ENCODE data around the gene ARHGEF40. TPM values are rescaled to one million over a fixed set of nuclear protein-coding genes. Genes with fewer than 3 reads are reported as not detected.

ARHGEF40 gene
- total RNA-seq, 3 donors from 2014 or later (not counting 1 experiment from before 2014, with no cell fraction given), result 4.4 to 6.9 (median 6.0) TPM

DNA sequence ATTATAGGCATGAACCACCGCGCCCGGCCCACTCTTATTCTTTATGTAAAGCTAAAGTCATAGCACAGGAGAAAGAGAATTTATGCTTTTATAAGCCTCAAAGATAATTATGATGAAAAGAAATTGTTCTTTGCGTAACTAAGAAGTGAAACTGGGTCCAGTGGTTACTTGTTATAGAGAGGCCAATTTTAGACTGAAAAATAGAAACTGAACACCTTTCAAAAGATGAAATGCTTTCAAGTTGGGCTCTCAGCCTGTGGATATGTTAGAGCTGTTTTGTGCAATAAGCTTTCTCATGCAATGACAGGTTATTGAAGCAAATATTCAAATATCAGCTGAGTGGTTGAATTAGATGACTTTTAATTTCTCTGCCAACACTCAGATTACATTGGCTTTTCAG, 38.7 kb downstream of the ARHGEF40 start:
- Mint-ChIP-seq H3K4me3 (no peak overlapping the region), H3K9me3 (no peaks in the 10 kb centered on the region), H3K27ac (no peak overlapping the region), H3K4me1 (peaks cover 13 to 16% of the 10 kb centered on the region in 2 donors), H3K27me3 (ENCODE audit: low read depth in 2 of 2) (peaks cover 0 to 6% of the 10 kb centered on the region in 2 donors), H3K36me3 (no peaks in the 10 kb centered on the region)
- Histone ChIP-seq H3K27me3 (ENCODE audit: control insufficient read depth, insufficient read depth, low read length) (no peaks in the 10 kb centered on the region), H3K4me3 (ENCODE audit: low read length) (no peak overlapping the region), H3K27ac (ENCODE audit: low read length) (no peak overlapping the region), H3K4me1 (ENCODE audit: control insufficient read depth, insufficient read depth, low read length) (peaks cover 10% of the 10 kb centered on the region), H3K9me3 (ENCODE audit: control insufficient read depth, insufficient read depth, low read length) (no peaks in the 10 kb centered on the region), H3K36me3 (ENCODE audit: control insufficient read depth, insufficient read depth, low read length) (no peaks in the 10 kb centered on the region)
- 97% methylated on average over 4 of the region's 4 CpGs for WGBS (ENCODE audit: insufficient coverage)
- DNase-seq (no peak), ATAC-seq (no peak)
- TF ChIP-seq CTCF (IDR thresholded peaks at IDR 0.05), result no peak
- intact Hi-C loops (cut with micrococcal nuclease), result no loop called here

DNA sequence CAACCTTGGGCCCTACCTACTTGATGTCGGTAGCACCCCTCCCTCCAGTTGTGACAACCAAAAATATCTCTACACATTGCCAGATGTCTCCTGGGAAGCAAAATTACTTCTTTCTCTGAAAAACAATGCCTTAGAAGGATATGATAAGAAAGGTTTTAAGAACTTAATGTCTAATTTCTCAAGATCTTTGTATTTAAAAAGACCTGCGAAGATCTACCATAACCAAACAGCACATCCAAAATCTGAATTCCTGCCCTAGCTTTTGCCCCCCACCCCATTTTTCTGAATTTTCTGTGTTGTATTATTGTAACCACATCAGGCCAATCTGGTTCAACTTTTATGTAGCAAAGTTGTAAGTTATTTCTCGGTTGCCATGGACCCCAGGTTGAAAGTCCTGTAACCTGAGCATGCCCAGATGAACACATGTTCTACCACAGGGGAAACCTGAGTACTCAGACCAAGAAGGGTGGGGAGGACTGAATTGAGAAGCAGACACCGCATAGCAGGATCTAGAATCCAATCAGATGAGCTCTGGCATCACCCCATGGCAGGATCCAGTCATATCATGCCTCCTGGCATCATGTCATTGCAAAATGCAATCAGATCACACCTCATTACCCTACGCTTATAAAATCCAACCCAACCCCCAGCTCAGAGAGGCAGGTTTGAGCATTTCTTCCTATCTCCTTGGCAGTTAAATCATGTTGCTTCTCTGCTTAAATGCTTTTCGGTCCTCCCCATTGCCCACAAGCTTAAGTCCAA, 39.5 kb downstream of the ARHGEF40 start:
- 70% methylated on average over 5 of the region's 6 CpGs for WGBS (ENCODE audit: insufficient coverage)
- TF ChIP-seq CTCF (IDR thresholded peaks at IDR 0.05), result no peak
- DNase-seq, result no peak

DNA sequence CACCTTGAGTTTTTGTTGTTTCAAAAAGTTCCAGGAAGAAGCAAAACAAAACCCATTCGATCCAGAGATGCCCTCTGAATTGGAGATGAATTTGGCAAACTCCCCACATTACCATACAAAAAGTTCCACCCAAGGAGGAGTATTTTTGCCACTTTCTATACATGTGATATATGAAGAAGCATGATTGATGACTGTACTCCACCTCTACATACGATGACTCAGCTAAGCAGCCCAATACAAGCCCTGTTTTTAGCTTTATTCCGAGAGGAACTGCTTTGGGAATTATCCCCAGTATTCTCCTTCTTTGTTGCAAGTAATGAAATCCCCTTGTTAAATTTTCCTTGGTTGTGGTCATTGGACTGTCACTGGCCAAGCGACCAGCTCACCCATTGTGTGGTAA, 42.2 kb downstream of the ARHGEF40 start:
- Histone ChIP-seq H3K9me3 (ENCODE audit: control insufficient read depth, insufficient read depth, low read length) (no peaks in the 10 kb centered on the region), H3K36me3 (ENCODE audit: control insufficient read depth, insufficient read depth, low read length) (no peaks in the 10 kb centered on the region), H3K4me1 (ENCODE audit: control insufficient read depth, insufficient read depth, low read length) (no peaks in the 10 kb centered on the region), H3K27ac (ENCODE audit: low read length) (no peak overlapping the region), H3K4me3 (ENCODE audit: low read length) (no peak overlapping the region), H3K27me3 (ENCODE audit: control insufficient read depth, insufficient read depth, low read length) (no peaks in the 10 kb centered on the region)
- Mint-ChIP-seq H3K27me3 (ENCODE audit: low read depth in 2 of 2) (peaks cover 0 to 6% of the 10 kb centered on the region in 2 donors), H3K4me1 (no peaks in the 10 kb centered on the region), H3K4me3 (no peak overlapping the region), H3K27ac (no peak overlapping the region), H3K36me3 (no peaks in the 10 kb centered on the region), H3K9me3 (no peaks in the 10 kb centered on the region)
- ATAC-seq (no peak), DNase-seq (no peak)
- WGBS (ENCODE audit: insufficient coverage), result 81% methylated on average over 2 of the region's 4 CpGs
- no peak for TF ChIP-seq CTCF (IDR thresholded peaks at IDR 0.05)
- intact Hi-C loops (cut with micrococcal nuclease), result no loop called here

More for the DNA sequence above, 39.5 kb downstream of the ARHGEF40 start:
- Mint-ChIP-seq H3K4me1 (peaks cover 9 to 10% of the 10 kb centered on the region in 2 donors), H3K27me3 (ENCODE audit: low read depth in 2 of 2) (peaks cover 0 to 6% of the 10 kb centered on the region in 2 donors), H3K36me3 (no peaks in the 10 kb centered on the region), H3K9me3 (no peaks in the 10 kb centered on the region), H3K4me3 (no peak overlapping the region), H3K27ac (no peak overlapping the region)
- no peaks in the 10 kb centered on the region for H3K9me3 ChIP-seq (ENCODE audit: control insufficient read depth, insufficient read depth, low read length)
- H3K36me3 ChIP-seq (ENCODE audit: control insufficient read depth, insufficient read depth, low read length), result no peaks in the 10 kb centered on the region
- H3K4me1 ChIP-seq (ENCODE audit: control insufficient read depth, insufficient read depth, low read length), result peaks cover 6% of the 10 kb centered on the region
- no peak for ATAC-seq
- H3K27ac ChIP-seq (ENCODE audit: low read length), result no peak overlapping the region
- H3K27me3 ChIP-seq (ENCODE audit: control insufficient read depth, insufficient read depth, low read length), result no peaks in the 10 kb centered on the region
- H3K4me3 ChIP-seq (ENCODE audit: low read length), result no peak overlapping the region
- intact Hi-C loops (cut with micrococcal nuclease), result no loop called here

DNA sequence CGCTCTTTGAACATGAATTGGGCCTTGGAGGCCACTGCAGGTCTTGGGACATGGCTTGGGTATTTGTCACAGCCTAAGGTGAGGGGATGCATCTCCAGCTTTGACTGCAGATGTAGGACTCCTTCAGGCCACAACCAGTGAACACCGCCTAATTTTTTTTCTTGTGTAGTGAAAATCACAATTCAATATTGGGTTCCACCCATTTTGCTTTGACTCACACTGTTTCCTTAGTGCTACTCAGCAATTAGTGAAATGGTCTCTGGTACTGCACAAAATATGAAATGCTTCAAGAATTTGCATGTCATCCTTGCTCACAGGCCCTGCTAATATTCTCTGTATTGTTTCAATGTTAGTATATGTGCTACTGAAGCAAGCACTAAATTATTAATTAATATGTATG, 43.3 kb downstream of the ARHGEF40 start:
- intact Hi-C loops (cut with micrococcal nuclease), result no loop called here
- 96% methylated on average over 2 of the region's 2 CpGs for WGBS (ENCODE audit: insufficient coverage)
- no peaks in the 10 kb centered on the region for H3K4me1 Mint-ChIP-seq
- no peak for DNase-seq
- no peak overlapping the region for H3K27ac Mint-ChIP-seq
- no peaks in the 10 kb centered on the region for H3K36me3 ChIP-seq (ENCODE audit: control insufficient read depth, insufficient read depth, low read length)
- TF ChIP-seq CTCF (IDR thresholded peaks at IDR 0.05), result no peak
- peaks cover 6 to 8% of the 10 kb centered on the region in 2 donors for H3K27me3 Mint-ChIP-seq (ENCODE audit: low read depth in 2 of 2)
- H3K9me3 Mint-ChIP-seq, result no peaks in the 10 kb centered on the region
- no peaks in the 10 kb centered on the region for H3K36me3 Mint-ChIP-seq
- no peak overlapping the region for H3K4me3 ChIP-seq (ENCODE audit: low read length)
- no peak overlapping the region for H3K27ac ChIP-seq (ENCODE audit: low read length)
- no peak for ATAC-seq
- no peaks in the 10 kb centered on the region for H3K4me1 ChIP-seq (ENCODE audit: control insufficient read depth, insufficient read depth, low read length)
- no peaks in the 10 kb centered on the region for H3K27me3 ChIP-seq (ENCODE audit: control insufficient read depth, insufficient read depth, low read length)
- H3K9me3 ChIP-seq (ENCODE audit: control insufficient read depth, insufficient read depth, low read length), result no peaks in the 10 kb centered on the region
- no peak overlapping the region for H3K4me3 Mint-ChIP-seq
